ENCODE measurements around the gene ZNF383. TPM values are rescaled to one million over a fixed set of nuclear protein-coding genes. Genes with fewer than 3 reads are reported as not detected.
"Not testable (repeated sequence)": the region's sequence is repeated elsewhere in the genome, so short reads cannot be mapped to it uniquely, and the experiment has no call there.

Gene ZNF383
- total RNA-seq (2014; rRNA removed) (0.58 and 2.5 TPM in 2 replicates), Bru-seq, nascent RNA (percentile 54 among the genes with signal in this experiment), BruChase-seq, experiment 1, labeled RNA remaining after a 6-hour chase (percentile 57 among the genes with signal in this experiment), BruChase-seq, experiment 2, labeled RNA remaining after a 2-hour chase (percentile 61 among the genes with signal in this experiment)
- long read RNA-seq, partial matches to known transcripts = 1 of 3 reads
- long read RNA-seq, other reads (novel, unspliced or antisense) = 2 of 3 reads

DNA sequence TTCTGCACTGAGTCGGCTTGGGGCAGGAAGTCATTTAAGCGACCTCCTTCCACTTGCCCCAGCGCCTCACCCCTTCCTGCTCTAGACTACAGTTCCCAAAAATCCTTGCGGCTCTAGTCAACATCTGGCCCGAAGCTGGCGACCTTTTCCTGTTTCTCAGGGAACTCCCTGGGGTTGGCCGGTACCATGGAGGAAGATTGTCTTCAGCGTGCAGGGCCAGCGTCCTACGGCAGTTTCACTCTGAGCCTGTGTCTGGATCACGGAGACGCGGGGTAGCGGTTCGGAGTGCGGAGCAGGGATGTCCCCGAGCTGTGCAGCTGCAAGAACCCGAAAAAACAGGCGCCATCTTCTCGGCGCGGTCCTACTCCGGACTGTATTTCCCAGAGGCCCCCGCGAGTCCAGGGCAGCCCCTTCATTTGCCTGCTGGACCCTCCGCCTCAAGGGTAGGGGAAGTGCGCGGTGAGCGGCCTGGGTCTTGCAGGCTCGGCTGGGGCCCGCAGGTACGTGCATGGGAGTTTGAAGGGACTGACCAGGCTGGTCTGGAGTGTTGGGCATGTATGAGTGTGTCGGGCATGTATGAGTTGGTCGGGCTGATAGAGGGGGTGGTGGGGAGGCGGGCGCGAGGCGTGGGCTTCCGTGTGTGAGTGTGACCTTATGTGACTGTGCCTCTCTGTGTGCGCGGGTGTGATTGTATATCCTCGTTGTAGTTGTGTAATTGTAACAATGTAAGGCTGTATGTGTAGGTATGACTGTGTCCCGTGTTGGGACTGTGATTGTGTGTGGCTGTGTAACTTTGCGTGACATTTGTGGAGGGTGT, at the start of gene ZNF383:
TSS of gene ZNF383 (plus strand) at position 440 of the 817 bp plus-strand sequence. CDS start 12,240 bp downstream, outside the sequence.
- CTCF ChIA-PET = no interaction called here
- DNase-seq = peak; percentile 73

GRCh38 chr19:37172368-37173366, 45.3 kb upstream of the ZNF383 start, which contains the start of gene ZNF585A:
ZNF585A (minus strand) TSS chr19:37172695; CDS start chr19:37169910, 2,785 bp downstream.
- POLR2A ChIA-PET (ENCODE audit: unreplicated experiment) = no interaction called here
- H3K4me2 ChIP-seq (ENCODE audit: low read length) = no peak within 1 kb of the TSS
- no peaks in the 10 kb centered on the region for H3K79me2 ChIP-seq (ENCODE audit: low read length)
- ATAC-seq (peak; percentile 64), DNase-seq (peak; percentile 28)
- H2AFZ ChIP-seq (ENCODE audit: low read length) = no peak within 1 kb of the TSS
- H3K4me1 ChIP-seq (ENCODE audit: insufficient read depth, low read length) = no peaks in the 10 kb centered on the region
- H3K36me3 ChIP-seq (ENCODE audit: low read depth, low read length) = no peaks in the 10 kb centered on the region
- CTCF ChIA-PET = no interaction called here
- intact Hi-C loops (cut with micrococcal nuclease) = no loop called here
- BruUV-seq (replicated peaks) = no TSS peak
- 0 out of 2 replicates have a peak, but pooled peaks cover 4% of the 10 kb centered on the region for H3K9me3 ChIP-seq (ENCODE audit: low read length)
- no peaks in the 10 kb centered on the region for H3K9me2 ChIP-seq (replicated peaks; ENCODE audit: low read length)
- H3K9ac ChIP-seq (ENCODE audit: low read length) = no peak within 1 kb of the TSS
- H4K20me1 ChIP-seq (ENCODE audit: low read length) = no peaks in the 10 kb centered on the region
- H3F3A ChIP-seq (ENCODE audit: low read length, unreplicated experiment) = no peaks in the 10 kb centered on the region
- H3K4me3 ChIP-seq (ENCODE audit: low read length) = peak within 1 kb of the TSS; percentile 49
- no peaks in the 10 kb centered on the region for H3K27me3 ChIP-seq (ENCODE audit: low read length)
- H3K27ac ChIP-seq (ENCODE audit: low read length) = no peak within 1 kb of the TSS
- TF ChIP-seq CTCF (conservative IDR thresholded peaks at IDR 0.05; ENCODE audit: low read depth, low read length) = no peak
- TF ChIP-seq EZH2phosphoT487 (IDR thresholded peaks at IDR 0.05; ENCODE audit: borderline replicate concordance, low read length) = no peak
- no peak for TF ChIP-seq EZH2 (IDR thresholded peaks at IDR 0.05; ENCODE audit: low read length, unreplicated experiment)

More for the DNA sequence above, at the start of gene ZNF383:
- H3F3A ChIP-seq (ENCODE audit: low read length, unreplicated experiment) = no peaks in the 10 kb centered on the region
- H3K9me3 ChIP-seq (ENCODE audit: low read length) = 0 out of 2 replicates have a peak, but pooled peaks cover 3% of the 10 kb centered on the region
- no peaks in the 10 kb centered on the region for H4K20me1 ChIP-seq (ENCODE audit: low read length)
- no peaks in the 10 kb centered on the region for H3K27me3 ChIP-seq (ENCODE audit: low read length)
- H2AFZ ChIP-seq (ENCODE audit: low read length) = peak within 1 kb of the TSS; percentile 96
- peak within 1 kb of the TSS; percentile 93 for H3K4me3 ChIP-seq (ENCODE audit: low read length)
- POLR2A ChIA-PET (ENCODE audit: unreplicated experiment) = interaction anchor here (0.7 kb wide), 1 partner anchor 31 kb away, joined by 5 read pairs; no protein-coding TSS in a partner anchor
- H3K79me2 ChIP-seq (ENCODE audit: low read length) = peaks cover 9% of the 10 kb centered on the region
- no peaks in the 10 kb centered on the region for H3K9me2 ChIP-seq (replicated peaks; ENCODE audit: low read length)
- H3K27ac ChIP-seq (ENCODE audit: low read length) = peak within 1 kb of the TSS; percentile 51
- no peaks in the 10 kb centered on the region for H3K4me1 ChIP-seq (ENCODE audit: insufficient read depth, low read length)
- TSS peak; percentile 84 for BruUV-seq (replicated peaks)
- H3K9ac ChIP-seq (ENCODE audit: low read length) = peak within 1 kb of the TSS; percentile 87
- peak within 1 kb of the TSS; percentile 91 for H3K4me2 ChIP-seq (ENCODE audit: low read length)
- peak; percentile 96 for ATAC-seq
- TF ChIP-seq CTCF (conservative IDR thresholded peaks at IDR 0.05; ENCODE audit: low read depth, low read length) (no peak), EZH2 (IDR thresholded peaks at IDR 0.05; ENCODE audit: low read length, unreplicated experiment) (no peak), EZH2phosphoT487 (IDR thresholded peaks at IDR 0.05; ENCODE audit: borderline replicate concordance, low read length) (no peak)
- intact Hi-C loops (cut with micrococcal nuclease) = no loop called here
- peaks cover 12% of the 10 kb centered on the region for H3K36me3 ChIP-seq (ENCODE audit: low read depth, low read length)

DNA sequence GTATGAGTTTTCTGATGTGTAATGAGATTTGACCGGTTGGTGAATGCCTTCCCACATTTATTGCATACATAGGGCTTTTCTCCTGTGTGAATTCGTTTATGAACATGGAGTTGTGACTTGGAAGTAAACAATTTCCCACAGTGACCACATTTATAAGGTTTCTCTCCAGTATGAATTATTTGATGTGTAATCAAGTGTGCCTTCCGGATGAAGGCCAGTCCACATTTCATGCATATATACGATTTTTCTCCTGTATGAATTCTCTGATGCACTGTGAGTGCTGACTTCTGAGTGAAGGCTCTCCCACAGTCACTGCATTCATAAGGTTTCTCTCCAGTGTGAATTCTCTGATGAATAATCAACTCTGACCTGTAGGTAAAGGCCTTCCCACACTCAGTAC, 31.9 kb upstream of the ZNF383 start:
- ATAC-seq = not testable (repeated sequence)

DNA sequence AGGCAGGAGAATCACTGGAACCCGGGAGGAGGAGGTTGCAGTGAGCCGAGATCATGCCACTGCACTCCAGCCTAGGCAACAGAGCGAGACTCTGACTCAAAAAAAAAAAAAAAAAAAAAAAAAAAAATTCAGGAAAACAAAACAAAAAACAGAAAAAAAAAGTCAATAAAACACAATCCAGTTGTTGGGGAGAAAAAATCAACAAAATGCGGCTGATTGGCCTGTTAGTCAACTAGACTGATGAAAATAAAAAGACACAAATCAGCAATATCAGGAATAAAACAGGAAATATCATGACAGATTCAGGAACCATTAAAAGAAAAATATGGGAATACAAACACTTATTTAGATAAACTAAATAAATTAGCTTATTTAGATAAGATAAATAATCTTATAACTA, 22.8 kb upstream of the ZNF383 start:
- H3K27ac ChIP-seq (ENCODE audit: low read length); POLR2A ChIA-PET (ENCODE audit: unreplicated experiment); intact Hi-C loops (cut with micrococcal nuclease); H3K9me3 ChIP-seq (ENCODE audit: low read length); H3K9me2 ChIP-seq (replicated peaks; ENCODE audit: low read length); BruUV-seq (replicated peaks); ATAC-seq; H3K27me3 ChIP-seq (ENCODE audit: low read length); H3K9ac ChIP-seq (ENCODE audit: low read length); H3K4me2 ChIP-seq (ENCODE audit: low read length); DNase-seq; H3K4me3 ChIP-seq (ENCODE audit: low read length); H3F3A ChIP-seq (ENCODE audit: low read length, unreplicated experiment); CTCF ChIA-PET; H3K4me1 ChIP-seq (ENCODE audit: insufficient read depth, low read length); H3K36me3 ChIP-seq (ENCODE audit: low read depth, low read length); H2AFZ ChIP-seq (ENCODE audit: low read length); H3K79me2 ChIP-seq (ENCODE audit: low read length); H4K20me1 ChIP-seq (ENCODE audit: low read length): not testable (repeated sequence)

More for the DNA sequence above, 31.9 kb upstream of the ZNF383 start:
- H2AFZ ChIP-seq (ENCODE audit: low read length); H3K9me3 ChIP-seq (ENCODE audit: low read length); H3K27ac ChIP-seq (ENCODE audit: low read length); H3K4me2 ChIP-seq (ENCODE audit: low read length); H3K4me1 ChIP-seq (ENCODE audit: insufficient read depth, low read length); intact Hi-C loops (cut with micrococcal nuclease); DNase-seq; H3K9me2 ChIP-seq (replicated peaks; ENCODE audit: low read length); H3F3A ChIP-seq (ENCODE audit: low read length, unreplicated experiment); CTCF ChIA-PET; BruUV-seq (replicated peaks); H3K9ac ChIP-seq (ENCODE audit: low read length); POLR2A ChIA-PET (ENCODE audit: unreplicated experiment); H3K4me3 ChIP-seq (ENCODE audit: low read length); H3K27me3 ChIP-seq (ENCODE audit: low read length); H3K36me3 ChIP-seq (ENCODE audit: low read depth, low read length); H4K20me1 ChIP-seq (ENCODE audit: low read length); H3K79me2 ChIP-seq (ENCODE audit: low read length): not testable (repeated sequence)

Data from PC-3 (cell line).